Heart left ventricle (tissue), 16 donors: Measurements from ENCODE around the gene ENTPD7. TPM values are rescaled to one million over a fixed set of nuclear protein-coding genes. Genes with fewer than 3 reads are reported as not detected.
A peak's percentile ranks its signal among the peaks of the same experiment; 100 is the strongest.

ENCODE experiments used
- ATAC-seq, 4 donors: fragments of 200-7000 bp; cut with Tn5 transposase; one replicate each; pipeline ENCODE4 v1.9.1; 2020 to 2022; ENCODE audit warnings: moderate library complexity in 4 of 4, mild to moderate bottlenecking in 3 of 4, moderate number of reproducible peaks in 1 of 4
- DNase-seq, 5 donors: peaks; one replicate each; pipeline ENCODE4 v3.0.0-alpha.2; 2020
- H3K27ac ChIP-seq, 12 donors: fragments of 200-600 bp; sonication (generic) in 4 of 12; one replicate each; pipeline versions ENCODE4 v1.5.0 to v1.8.0; 2016 to 2022; ENCODE audit warnings: mild to moderate bottlenecking in 2 of 12
- H3K27me3 ChIP-seq, 9 donors: fragments of 200-600 bp; sonication (generic) in 2 of 9; one replicate each; pipeline versions ENCODE4 v1.5.1 to v1.8.0; 2016 to 2022; ENCODE audit warnings: mild to moderate bottlenecking in 3 of 9
- H3K36me3 ChIP-seq, 9 donors: fragments of 200-600 bp; sonication (generic) in 2 of 9; one replicate each; pipeline versions ENCODE4 v1.5.0 to v1.8.0; 2018 to 2022; ENCODE audit warnings: mild to moderate bottlenecking in 2 of 9
- H3K4me1 ChIP-seq, 12 donors: fragments of 200-600 bp; sonication (generic) in 4 of 12; one replicate each; pipeline versions ENCODE4 v1.5.0 to v1.8.0; 2016 to 2022; ENCODE audit warnings: mild to moderate bottlenecking in 3 of 12
- H3K4me3 ChIP-seq, 12 donors: fragments of 200-600 bp; sonication (generic) in 4 of 12; one replicate each; pipeline versions ENCODE4 v1.5.0 to v1.8.0; 2017 to 2022; ENCODE audit warnings: mild to moderate bottlenecking in 9 of 12, moderate library complexity in 4 of 12
- H3K9me3 ChIP-seq, 12 donors: fragments of 200-600 bp; sonication (generic) in 4 of 12; one replicate each; pipeline versions ENCODE4 v1.5.0 to v1.8.0; 2016 to 2022; ENCODE audit warnings: mild to moderate bottlenecking in 1 of 12
- CTCF ChIP-seq, 12 donors: fragments of 200-600 bp; sonication (generic) in 4 of 12; IDR thresholded peaks; one replicate each; pipeline versions ENCODE4 v1.5.0 to v1.8.0; 2018 to 2022; ENCODE audit warnings: antibody characterized with exemption in 12 of 12, mild to moderate bottlenecking in 5 of 12
- POLR2A ChIP-seq, 2 donors: fragments of 450-650 bp; IDR thresholded peaks; one replicate each; pipeline ENCODE4 v1.6.1; 2017; ENCODE audit warnings: antibody characterized with exemption in 2 of 2, mild to moderate bottlenecking in 2 of 2, moderate library complexity in 2 of 2
- WGBS, 4 donors: extraction: QIAGEN DNeasy Blood & Tissue Kit in 2 of 4; methylation state at CpG; one replicate each; pipeline versions ENCODE4 v1.1.5 to v1.1.7; 2013 to 2018; 5-methylcytosine and 5-hydroxymethylcytosine counted together
- intact Hi-C, 10 donors: fragments of 100-400 bp; cut with DNase I; formaldehyde crosslinking; loops; one replicate each; pipeline versions ENCODE4 v1.11.1 to v1.14.2; 2022
- polyA plus RNA-seq, 2 donors: library from polyadenylated mRNA; stranded (reverse); fragments of 200-250 nt; gene quantifications; one replicate each; pipeline ENCODE4 v1.2.3, GENCODE V29; 2013
- total RNA-seq, 9 donors: library from RNA; depleted of rRNA in 2 of 9; stranded (reverse); fragments of >200 nt in 2 of 9; fragmentation: NEBNext Ultra II Directional in 3 of 9; extraction: Animal tissue kit (Norgen Biotek cat#: 25700) in 3 of 9; gene quantifications; one replicate each; pipeline versions ENCODE4 v1.1.0 to v1.2.4, GENCODE V29; 2016 to 2023
- donor health status: ischemic (EF 13 %, LVEDD 7.1; RV severe dilation, severe dysfunction).
- donor health status: healthy with polysubstance abuse.
- donor health status: DM: no; HTN: yes; CAD: no.
- donor health status: DM: no; HTN: no; CAD: no.
- donor health status: ischemic (EF 25% LVEDD 6.9; RV normal size, moderate dysfunction).
- donor health status: ischemic (EF 25% LVEDD 5.7; RV mildly dilated, moderate dysfunction).
- donor health status: healthy.
- donor health status: DM: yes; HTN: yes; CAD: no.
- donor health status: ischemic (EF 35%, LVEDD 5.7; RV mildly dilated, moderate dysfunction).
- donor health status: nonischemic (EF 11% LVEDD 7.7; RV severe dilation, severe dysfunction).
- donor health status: DM: yes; HTN: yes; CAD: no.
- donor health status: PGD.
- donor health status: ischemic (EF 29% LVEDD 5.4; RV normal size, mild dysfunction).
- donor health status: nonischemic (EF 23%, LVEDD 6.1; RV moderate dilation, normal function).

Gene ENTPD7
- total and polyA plus RNA-seq, 11 donors = 0.23 to 5.6 (median 2.7) TPM

GRCh38 chr10:99612167-99612831 is 47.0 kb upstream of the ENTPD7 start:
- Histone ChIP-seq H3K9me3 (no peaks in the 10 kb centered on the region), H3K27ac (no peak overlapping the region), H3K36me3 (peaks cover 0 to 60% (median 47%) of the 10 kb centered on the region in 9 donors), H3K4me3 (no peak overlapping the region), H3K27me3 (no peaks in the 10 kb centered on the region), H3K4me1 (peaks cover 4 to 23% (median 11%) of the 10 kb centered on the region in 12 donors)
- DNase-seq (peak in 1 of 5 donors; percentile 31), ATAC-seq (peak; percentile 40 to 77 (median 60))
- intact Hi-C loops = loop anchor here (1.0 to 10.0 kb wide), 9 partner anchors 103 to 1147 kb away; partner anchors contain the start of gene GOT1 (in 1 of the 10)
- TF ChIP-seq POLR2A (IDR thresholded peaks at IDR 0.05) (no peak), CTCF (IDR thresholded peaks at IDR 0.05) (peak; percentile 71 to 90 (median 81))
- WGBS, 4 donors = 23 to 30% (median 27%) methylated on average over 7 of the region's 7 CpGs

DNA sequence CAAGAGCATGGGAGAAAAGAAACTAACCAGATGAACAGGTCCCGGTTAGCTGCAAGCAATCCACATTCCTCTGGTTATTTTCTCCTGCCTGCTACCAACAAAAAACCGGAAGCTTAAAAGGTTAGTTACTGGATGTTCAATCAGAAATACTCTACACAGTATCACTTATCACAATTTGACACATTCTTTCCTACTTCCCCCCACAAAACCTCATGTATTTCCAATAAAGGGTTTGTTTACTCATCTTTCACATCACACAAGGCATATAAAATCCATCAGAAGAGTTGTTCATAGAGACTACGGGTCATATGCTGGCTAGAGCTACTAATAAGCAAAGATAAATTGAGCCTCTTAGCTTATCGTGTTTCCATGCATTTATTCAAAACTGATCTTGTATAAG is 43.9 kb upstream of the ENTPD7 start:
- intact Hi-C loops = loop anchor here in 2 of 10 donors (10.0 kb wide), 2 partner anchors 99 to 1151 kb away; no protein-coding TSS in a partner anchor
- no peaks in the 10 kb centered on the region for H3K9me3 ChIP-seq
- no peak overlapping the region for H3K4me3 ChIP-seq
- peaks cover 0 to 45% (median 29%) of the 10 kb centered on the region in 9 donors for H3K36me3 ChIP-seq
- H3K27ac ChIP-seq = no peak overlapping the region
- ATAC-seq (no peak), DNase-seq (no peak)
- no peak for TF ChIP-seq POLR2A (IDR thresholded peaks at IDR 0.05)
- no peak for TF ChIP-seq CTCF (IDR thresholded peaks at IDR 0.05)
- H3K4me1 ChIP-seq = peaks cover 10 to 46% (median 32%) of the 10 kb centered on the region in 12 donors
- 52 to 59% (median 56%) methylated on average over 4 of the region's 4 CpGs for WGBS, 4 donors
- no peaks in the 10 kb centered on the region for H3K27me3 ChIP-seq

DNA sequence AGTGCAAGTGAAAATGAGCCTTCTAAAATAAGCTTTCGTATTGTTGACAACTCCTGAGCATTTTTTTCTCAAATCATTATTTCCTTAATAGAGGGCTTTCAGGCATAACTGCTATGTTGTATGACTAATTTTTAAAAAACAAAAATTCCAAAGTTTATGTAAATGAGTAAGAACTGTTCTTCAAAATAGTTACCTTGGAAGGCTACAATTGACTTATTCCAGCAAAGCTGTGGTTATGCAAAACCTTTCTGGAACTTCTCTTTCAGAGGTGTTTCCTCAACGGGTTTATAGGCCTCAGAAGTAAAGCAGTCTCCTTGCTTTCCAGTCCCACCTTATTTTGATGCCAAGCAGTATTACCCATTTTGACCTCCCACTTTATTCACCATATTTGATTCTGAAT is 41.6 kb upstream of the ENTPD7 start:
- H3K27ac ChIP-seq = peak overlapping the region in 1 of 12 donors; percentile 2
- 54 to 64% (median 61%) methylated on average over 2 of the region's 2 CpGs for WGBS, 4 donors
- peaks cover 10 to 51% (median 38%) of the 10 kb centered on the region in 12 donors for H3K4me1 ChIP-seq
- intact Hi-C loops = loop anchor here in 2 of 10 donors (10.0 kb wide), 2 partner anchors 97 to 1153 kb away; no protein-coding TSS in a partner anchor
- no peaks in the 10 kb centered on the region for H3K27me3 ChIP-seq
- ATAC-seq (no peak), DNase-seq (no peak)
- TF ChIP-seq CTCF (IDR thresholded peaks at IDR 0.05) (no peak), POLR2A (IDR thresholded peaks at IDR 0.05) (no peak)
- peak overlapping the region in 6 of 12 donors; percentile 85 to 96 (median 92) for H3K4me3 ChIP-seq
- H3K9me3 ChIP-seq = no peaks in the 10 kb centered on the region
- H3K36me3 ChIP-seq = peaks cover 0 to 27% (median 17%) of the 10 kb centered on the region in 9 donors

DNA sequence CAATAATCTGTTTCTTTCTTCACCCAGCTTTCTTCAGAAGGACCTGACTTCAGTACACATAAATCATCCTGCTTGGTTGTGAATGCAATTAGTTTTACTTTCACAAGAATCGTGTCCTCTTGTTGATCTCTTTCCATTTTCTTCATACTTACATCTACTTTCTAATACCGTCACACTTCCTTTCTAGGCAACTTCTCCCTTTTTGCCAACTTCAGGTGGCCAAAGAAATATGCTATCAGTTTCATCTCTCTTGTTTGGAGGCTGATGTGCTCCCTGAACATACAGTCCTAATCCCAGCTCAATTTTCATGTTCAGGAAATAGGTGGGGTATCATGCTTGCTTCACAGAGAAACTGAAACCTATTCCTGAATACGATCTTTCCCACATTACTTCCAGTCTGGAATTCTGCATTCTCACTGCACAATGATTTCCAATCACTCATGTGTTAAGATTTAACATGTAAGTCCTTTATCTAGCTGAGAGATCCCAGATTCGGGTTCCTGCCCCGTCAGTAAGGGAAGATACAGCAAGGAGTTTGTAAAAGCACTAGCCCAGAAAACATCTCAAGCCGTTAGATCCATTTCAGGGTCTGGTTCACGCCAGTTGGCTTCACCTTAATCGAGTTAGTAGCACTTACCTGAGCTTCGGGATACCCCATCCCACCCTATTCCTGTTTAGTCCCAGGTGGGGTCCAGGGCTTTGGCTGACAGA is 40.1 kb upstream of the ENTPD7 start:
- no peak for TF ChIP-seq POLR2A (IDR thresholded peaks at IDR 0.05)
- intact Hi-C loops = loop anchor here in 2 of 10 donors (10.0 kb wide), 2 partner anchors 96 to 1154 kb away; no protein-coding TSS in a partner anchor

More for the DNA sequence above, 40.1 kb upstream of the ENTPD7 start:
- peaks cover 0 to 12% (median 6%) of the 10 kb centered on the region in 9 donors for H3K36me3 ChIP-seq
- no peak for DNase-seq
- peaks cover 10 to 51% (median 38%) of the 10 kb centered on the region in 12 donors for H3K4me1 ChIP-seq
- no peaks in the 10 kb centered on the region for H3K9me3 ChIP-seq
- WGBS, 4 donors = 0 to 4% (median 2%) methylated on average over 9 of the region's 9 CpGs
- H3K27ac ChIP-seq = peak overlapping the region; percentile 73 to 100 (median 92)
- H3K27me3 ChIP-seq = no peaks in the 10 kb centered on the region
- H3K4me3 ChIP-seq = peak overlapping the region; percentile 77 to 98 (median 92)
- no peak for ATAC-seq
